Colonic mucosa (tissue), 4 donors: ENCODE data around the gene FHOD3. TPM values are rescaled to one million over a fixed set of nuclear protein-coding genes. Genes with fewer than 3 reads are reported as not detected.

Experiments used
- DNase-seq: peaks from one replicate; pipeline ENCODE4 v3.0.0-alpha.2; 2020
- H3K27ac ChIP-seq: fragments of 200-600 bp; one replicate; pipeline ENCODE4 v1.8.0; 2021
- H3K27me3 ChIP-seq: fragments of 200-600 bp; one replicate; pipeline ENCODE4 v1.8.0; 2021
- H3K36me3 ChIP-seq: fragments of 200-600 bp; one replicate; pipeline ENCODE4 v1.8.0; 2021
- H3K4me1 ChIP-seq: fragments of 200-600 bp; one replicate; pipeline ENCODE4 v1.8.0; 2021; ENCODE audit warnings: mild to moderate bottlenecking
- H3K4me3 ChIP-seq: fragments of 200-600 bp; one replicate; pipeline ENCODE4 v1.8.0; 2021
- H3K9ac ChIP-seq, 2 donors: one replicate each; pipeline ENCODE4 v1.7.0; 2013; ENCODE audit warnings: control low read depth in 2 of 2, low read depth in 2 of 2, low read length in 2 of 2
- H3K9me3 ChIP-seq: fragments of 200-600 bp; one replicate; pipeline ENCODE4 v1.8.0; 2021
- intact Hi-C: fragments of 100-400 bp; cut with DNase I; formaldehyde crosslinking; loops from one replicate; pipeline ENCODE4 v1.14.1; 2022
- total RNA-seq, 2 donors: library from RNA; stranded (reverse); fragmentation: NEBNext Ultra II Directional in 1 of 2; extraction: Animal tissue kit (Norgen Biotek cat#: 25700) in 1 of 2; gene quantifications; one replicate each; pipeline ENCODE4 v1.2.1, GENCODE V29; 2021
- TF ChIP-seq, protein P1 (sequence below): fragments of 200-600 bp; IDR thresholded peaks from one replicate; pipeline ENCODE4 v1.8.0; 2022; ENCODE audit warnings: antibody characterized with exemption, mild to moderate bottlenecking
- donor health status: healthy.
- donor health status: DM: no; HTN: no; CAD: no.
- donor health status: DM: no; HTN: no; CAD: no.

Gene FHOD3
- total RNA-seq, 2 donors from 2014 or later, result 2.5 to 4.1 TPM

GRCh38 chr18:36724169-36724568, 426.7 kb downstream of the FHOD3 start:
- Histone ChIP-seq H3K9ac (no peak overlapping the region), H3K4me1 (no peaks in the 10 kb centered on the region), H3K36me3 (no peaks in the 10 kb centered on the region), H3K27ac (no peak overlapping the region), H3K4me3 (no peak overlapping the region), H3K27me3 (no peaks in the 10 kb centered on the region), H3K9me3 (no peaks in the 10 kb centered on the region)
- no peak for DNase-seq
- TF ChIP-seq, protein P1, sequence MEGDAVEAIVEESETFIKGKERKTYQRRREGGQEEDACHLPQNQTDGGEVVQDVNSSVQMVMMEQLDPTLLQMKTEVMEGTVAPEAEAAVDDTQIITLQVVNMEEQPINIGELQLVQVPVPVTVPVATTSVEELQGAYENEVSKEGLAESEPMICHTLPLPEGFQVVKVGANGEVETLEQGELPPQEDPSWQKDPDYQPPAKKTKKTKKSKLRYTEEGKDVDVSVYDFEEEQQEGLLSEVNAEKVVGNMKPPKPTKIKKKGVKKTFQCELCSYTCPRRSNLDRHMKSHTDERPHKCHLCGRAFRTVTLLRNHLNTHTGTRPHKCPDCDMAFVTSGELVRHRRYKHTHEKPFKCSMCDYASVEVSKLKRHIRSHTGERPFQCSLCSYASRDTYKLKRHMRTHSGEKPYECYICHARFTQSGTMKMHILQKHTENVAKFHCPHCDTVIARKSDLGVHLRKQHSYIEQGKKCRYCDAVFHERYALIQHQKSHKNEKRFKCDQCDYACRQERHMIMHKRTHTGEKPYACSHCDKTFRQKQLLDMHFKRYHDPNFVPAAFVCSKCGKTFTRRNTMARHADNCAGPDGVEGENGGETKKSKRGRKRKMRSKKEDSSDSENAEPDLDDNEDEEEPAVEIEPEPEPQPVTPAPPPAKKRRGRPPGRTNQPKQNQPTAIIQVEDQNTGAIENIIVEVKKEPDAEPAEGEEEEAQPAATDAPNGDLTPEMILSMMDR, result no peak
- intact Hi-C loops, result no loop called here

DNA sequence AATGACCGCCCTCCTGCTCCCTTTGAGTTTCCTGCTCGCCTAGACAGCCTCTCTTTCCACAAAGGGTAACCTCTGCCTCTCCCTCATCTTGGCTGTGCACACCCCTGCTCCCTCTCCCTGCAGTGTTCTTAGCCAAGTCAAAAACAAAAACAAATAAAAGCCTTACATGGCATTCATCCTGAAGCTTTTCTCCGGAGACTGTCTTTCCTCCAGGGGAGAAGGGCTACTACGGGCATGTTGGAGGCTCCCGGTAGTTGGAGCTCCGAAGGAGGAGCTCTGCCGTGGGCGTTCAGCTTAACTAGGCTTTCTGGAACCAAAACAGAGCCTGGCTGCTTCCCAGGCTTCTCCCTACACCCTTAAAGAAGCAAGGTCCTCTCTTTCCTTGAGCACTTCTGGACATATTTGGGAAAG, 427.1 kb downstream of the FHOD3 start:
- Histone ChIP-seq H3K4me3 (no peak overlapping the region), H3K36me3 (no peaks in the 10 kb centered on the region), H3K27me3 (no peaks in the 10 kb centered on the region), H3K9ac (no peak overlapping the region), H3K9me3 (no peaks in the 10 kb centered on the region), H3K27ac (no peak overlapping the region), H3K4me1 (no peaks in the 10 kb centered on the region)
- peak; percentile 27 for DNase-seq
- TF ChIP-seq, protein P1, result no peak
- intact Hi-C loops, result no loop called here

GRCh38 chr18:36728345-36728744, 430.8 kb downstream of the FHOD3 start:
- no peak overlapping the region for H3K4me3 ChIP-seq
- DNase-seq, result no peak
- H3K27ac ChIP-seq, result no peak overlapping the region
- no peaks in the 10 kb centered on the region for H3K36me3 ChIP-seq
- H3K9ac ChIP-seq, result no peak overlapping the region
- H3K27me3 ChIP-seq, result no peaks in the 10 kb centered on the region
- intact Hi-C loops, result no loop called here
- H3K9me3 ChIP-seq, result no peaks in the 10 kb centered on the region
- H3K4me1 ChIP-seq, result no peaks in the 10 kb centered on the region
- TF ChIP-seq, protein P1, result no peak

GRCh38 chr18:36729197-36729596, 431.7 kb downstream of the FHOD3 start:
- Histone ChIP-seq H3K4me1 (no peaks in the 10 kb centered on the region), H3K36me3 (no peaks in the 10 kb centered on the region)
- intact Hi-C loops, result no loop called here

GRCh38 chr18:36732264-36732663, 434.8 kb downstream of the FHOD3 start:
- Histone ChIP-seq H3K4me3 (no peak overlapping the region), H3K27ac (no peak overlapping the region), H3K27me3 (no peaks in the 10 kb centered on the region), H3K4me1 (no peaks in the 10 kb centered on the region), H3K36me3 (no peaks in the 10 kb centered on the region), H3K9me3 (no peaks in the 10 kb centered on the region), H3K9ac (no peak overlapping the region)
- TF ChIP-seq, protein P1, result no peak
- intact Hi-C loops, result no loop called here
- DNase-seq, result no peak

More at GRCh38 chr18:36729197-36729596, 431.7 kb downstream of the FHOD3 start:
- TF ChIP-seq, protein P1, result no peak
- no peak for DNase-seq
- no peaks in the 10 kb centered on the region for H3K9me3 ChIP-seq
- H3K4me3 ChIP-seq, result no peak overlapping the region
- H3K9ac ChIP-seq, result no peak overlapping the region
- no peak overlapping the region for H3K27ac ChIP-seq
- no peaks in the 10 kb centered on the region for H3K27me3 ChIP-seq

DNA sequence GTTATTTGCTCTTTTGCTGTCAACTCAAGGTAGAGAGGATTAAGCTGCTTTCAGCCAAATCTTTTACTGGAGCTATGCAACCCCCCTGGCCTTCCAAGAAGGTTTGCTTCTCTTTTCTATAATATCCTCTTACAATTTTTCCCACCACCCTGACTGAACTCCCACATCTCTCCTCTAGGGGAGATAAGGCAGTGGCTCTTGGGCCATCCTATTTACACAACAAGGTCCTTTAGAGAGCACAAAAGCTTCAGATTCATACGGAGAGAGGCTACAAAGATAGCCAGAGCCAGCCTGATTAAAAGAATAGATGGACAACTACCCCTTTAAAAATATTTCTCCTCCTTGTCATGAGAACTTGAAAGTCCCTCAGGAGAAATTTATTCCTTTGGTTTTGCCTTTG, 435.6 kb downstream of the FHOD3 start:
- no peaks in the 10 kb centered on the region for H3K9me3 ChIP-seq
- no peak overlapping the region for H3K4me3 ChIP-seq
- TF ChIP-seq, protein P1, result no peak
- H3K27me3 ChIP-seq, result no peaks in the 10 kb centered on the region
- H3K36me3 ChIP-seq, result no peaks in the 10 kb centered on the region
- DNase-seq, result no peak
- intact Hi-C loops, result no loop called here
- H3K27ac ChIP-seq, result no peak overlapping the region
- no peak overlapping the region for H3K9ac ChIP-seq
- H3K4me1 ChIP-seq, result no peaks in the 10 kb centered on the region
